WTC11 (cell line): ENCODE results near the gene SLN.

Experiments
- ARID4B ChIP-seq: sonication (generic); formaldehyde crosslinking; IDR thresholded peaks from 2 replicates; pipeline ENCODE4 v1.8.0; 2023; ENCODE audit warnings: missing genetic modification reagents, mild to moderate bottlenecking, borderline replicate concordance
- CTCF ChIP-seq: fragments of 200-600 bp; IDR thresholded peaks from 2 replicates; pipeline ENCODE4 v1.8.0; 2022; ENCODE audit warnings: antibody characterized with exemption
- ETV6 ChIP-seq: sonication (generic); formaldehyde crosslinking; IDR thresholded peaks from 2 replicates; pipeline ENCODE4 v1.8.1; 2022; ENCODE audit warnings: mild to moderate bottlenecking, missing genetic modification reagents
- FOXJ3 ChIP-seq: sonication (generic); formaldehyde crosslinking; IDR thresholded peaks from 2 replicates; pipeline ENCODE4 v1.9.0; 2021; ENCODE audit warnings: missing genetic modification reagents, mild to moderate bottlenecking, borderline replicate concordance
- IRF2 ChIP-seq: sonication (generic); formaldehyde crosslinking; IDR thresholded peaks from 2 replicates; pipeline ENCODE4 v1.8.0; 2022; ENCODE audit warnings: low read depth, missing genetic modification reagents, borderline replicate concordance
- JUN ChIP-seq: sonication (generic); formaldehyde crosslinking; IDR thresholded peaks from 2 replicates; pipeline ENCODE4 v1.8.0; 2023; ENCODE audit warnings: mild to moderate bottlenecking, missing genetic modification reagents
- USF1 ChIP-seq: sonication (generic); formaldehyde crosslinking; IDR thresholded peaks from 2 replicates; pipeline ENCODE4 v1.8.0; 2022; ENCODE audit warnings: mild to moderate bottlenecking, missing genetic modification reagents
- USF2 ChIP-seq: sonication (generic); formaldehyde crosslinking; IDR thresholded peaks from 2 replicates; pipeline ENCODE4 v1.8.1; 2023; ENCODE audit warnings: mild to moderate bottlenecking, missing genetic modification reagents, moderate library complexity
- ZNF281 ChIP-seq: sonication (generic); formaldehyde crosslinking; IDR thresholded peaks from 2 replicates; pipeline ENCODE4 v1.8.0; 2023; ENCODE audit warnings: mild to moderate bottlenecking, missing genetic modification reagents

- TF ChIP-seq CTCF (no peak), ZNF281 (CRISPR knock-in tag) (no peak), USF1 (CRISPR knock-in tag) (no peak), IRF2 (no peak), FOXJ3 (no peak), USF2 (no peak), JUN (no peak), ETV6 (CRISPR knock-in tag) (no peak), ARID4B (no peak)
These were observed 29.3 kb downstream of the SLN start for GRCh38 chr11:107682572-107682971.
